HepG2 (cell line): Measurements from ENCODE around the gene NOL4L. TPM values are rescaled to one million over a fixed set of nuclear protein-coding genes. Genes with fewer than 3 reads are reported as not detected.

Source experiments
- ATRX ChIP-seq: sonication (generic); formaldehyde crosslinking; IDR thresholded peaks from 2 replicates; pipeline ENCODE4 v1.4.0; 2020; ENCODE audit warnings: missing genetic modification reagents, borderline replicate concordance
- BRCA1 ChIP-seq: sonication (generic); formaldehyde crosslinking; IDR thresholded peaks from 2 replicates; pipeline ENCODE4 v1.4.0; 2020; ENCODE audit warnings: missing genetic modification reagents
- FOSL1 ChIP-seq: sonication (generic); formaldehyde crosslinking; IDR thresholded peaks from 2 replicates; pipeline ENCODE4 v1.9.0; 2021; ENCODE audit warnings: missing genetic modification reagents, borderline replicate concordance
- HHEX ChIP-seq: IDR thresholded peaks from 2 replicates; pipeline ENCODE4 v1.6.1; 2016; ENCODE audit warnings: control low read depth
- HOXA3 ChIP-seq: sonication (generic); formaldehyde crosslinking; IDR thresholded peaks from 2 replicates; pipeline ENCODE4 v1.5.0; 2020; ENCODE audit warnings: missing genetic modification reagents
- KDM6A ChIP-seq: IDR thresholded peaks from 2 replicates; pipeline ENCODE4 v1.6.1; 2016; ENCODE audit warnings: low read depth
- MED8 ChIP-seq: sonication (generic); formaldehyde crosslinking; IDR thresholded peaks from 2 replicates; pipeline ENCODE4 v1.8.1; 2023; ENCODE audit warnings: mild to moderate bottlenecking, missing genetic modification reagents; ENCODE audit not compliant: insufficient replicate concordance
- MIER3 ChIP-seq: IDR thresholded peaks from 2 replicates; pipeline ENCODE4 v1.6.1; 2016; ENCODE audit warnings: missing compliant biosample characterization, borderline replicate concordance
- NR2F1 ChIP-seq, 2 experiments: fragments of 450-650 bp in 1 of 2; formaldehyde crosslinking in 1 of 2; IDR thresholded peaks; 2 replicates each; pipeline versions ENCODE4 v1.5.0 to v1.6.1; 2016 to 2020; ENCODE audit warnings: mild to moderate bottlenecking in 1 of 2, missing compliant biosample characterization in 1 of 2, missing genetic modification reagents in 1 of 2, moderate library complexity in 1 of 2
- PHF20 ChIP-seq: sonication (generic); formaldehyde crosslinking; IDR thresholded peaks from 2 replicates; pipeline ENCODE4 v1.5.0; 2020; ENCODE audit warnings: mild to moderate bottlenecking, missing genetic modification reagents
- TBX2 ChIP-seq: sonication (generic); formaldehyde crosslinking; IDR thresholded peaks from 2 replicates; pipeline ENCODE4 v1.5.0; 2020; ENCODE audit warnings: missing genetic modification reagents, mild to moderate bottlenecking, borderline replicate concordance
- ZBTB1 ChIP-seq: sonication (generic); formaldehyde crosslinking; IDR thresholded peaks from 2 replicates; pipeline ENCODE4 v1.4.0; 2020; ENCODE audit warnings: missing genetic modification reagents, borderline replicate concordance
- ZBTB38 ChIP-seq: sonication (generic); formaldehyde crosslinking; IDR thresholded peaks from 2 replicates; pipeline ENCODE4 v1.5.1; 2020; ENCODE audit warnings: mild to moderate bottlenecking, missing genetic modification reagents
- ZFP62 ChIP-seq: sonication (generic); formaldehyde crosslinking; IDR thresholded peaks from 2 replicates; pipeline ENCODE4 v1.4.0; 2020; ENCODE audit warnings: missing genetic modification reagents
- ZFY ChIP-seq: sonication (generic); formaldehyde crosslinking; IDR thresholded peaks from 2 replicates; pipeline ENCODE4 v1.4.0; 2020; ENCODE audit warnings: missing genetic modification reagents
- ZNF317 ChIP-seq: sonication (generic); formaldehyde crosslinking; IDR thresholded peaks from 2 replicates; pipeline ENCODE4 v1.5.0; 2020; ENCODE audit warnings: mild to moderate bottlenecking, missing genetic modification reagents
- ZNF567 ChIP-seq: sonication (generic); formaldehyde crosslinking; IDR thresholded peaks from 2 replicates; pipeline ENCODE4 v1.8.1; 2023; ENCODE audit warnings: mild to moderate bottlenecking, missing genetic modification reagents, borderline replicate concordance
- ZNF629 ChIP-seq: sonication (generic); formaldehyde crosslinking; conservative IDR thresholded peaks from 2 replicates; pipeline ENCODE4 v1.5.0; 2020; ENCODE audit warnings: missing genetic modification reagents
- ZNF816 ChIP-seq: sonication (generic); formaldehyde crosslinking; IDR thresholded peaks from 2 replicates; pipeline ENCODE4 v1.8.0; 2022; ENCODE audit warnings: missing genetic modification reagents, mild to moderate bottlenecking, borderline replicate concordance
- polyA plus RNA-seq, 8 experiments: library from polyadenylated mRNA; depleted of rRNA in 3 of 8; stranded (reverse) in 7 of 8; unstranded in 1 of 8; fragments of >200 nt; fragmentation: Illumina TruSeq in 4 of 8; extraction: Trizol in 4 of 8; gene quantifications; 2 replicates each; pipeline versions ENCODE4 v1.2.1 to v1.2.3, GENCODE V29; 2011 to 2016; ENCODE audit warnings: low read depth in 4 of 8, missing spikeins in 1 of 8, mixed read lengths in 1 of 8; ENCODE audit not compliant: insufficient read depth in 1 of 8
- total RNA-seq, 5 experiments: library from RNA; depleted of rRNA; stranded (reverse); fragments of >200 nt; fragmentation: Illumina TruSeq; extraction: Trizol; gene quantifications; 2 replicates each; pipeline ENCODE4 v1.2.3, GENCODE V29; 2016; ENCODE audit warnings: low read depth in 1 of 5
- TF ChIP-seq, protein P1 (sequence below): sonication (generic); formaldehyde crosslinking; IDR thresholded peaks from 2 replicates; pipeline ENCODE4 v1.4.0; 2020; ENCODE audit warnings: missing genetic modification reagents
- TF ChIP-seq, protein P2 (sequence below): sonication (generic); formaldehyde crosslinking; IDR thresholded peaks from 2 replicates; pipeline ENCODE4 v1.5.1; 2020; ENCODE audit warnings: missing genetic modification reagents, mild to moderate bottlenecking, borderline replicate concordance
- TF ChIP-seq, protein P3 (sequence below): sonication (generic); formaldehyde crosslinking; IDR thresholded peaks from 2 replicates; pipeline ENCODE4 v1.4.0; 2020; ENCODE audit warnings: missing genetic modification reagents
- TF ChIP-seq, protein P4 (sequence below): sonication (generic); formaldehyde crosslinking; conservative IDR thresholded peaks from 2 replicates; pipeline ENCODE4 v1.4.0; 2020; ENCODE audit warnings: missing genetic modification reagents
- TF ChIP-seq, protein P5 (sequence below): IDR thresholded peaks from 2 replicates; pipeline ENCODE4 v1.6.1; 2012; ENCODE audit warnings: inconsistent platforms

The NOL4L gene
- total and polyA plus RNA-seq, 2 of the 13 experiments (the other 11 are each of a cell fraction or from before 2014, with no cell fraction given) = 16.6 to 35.4 TPM

DNA sequence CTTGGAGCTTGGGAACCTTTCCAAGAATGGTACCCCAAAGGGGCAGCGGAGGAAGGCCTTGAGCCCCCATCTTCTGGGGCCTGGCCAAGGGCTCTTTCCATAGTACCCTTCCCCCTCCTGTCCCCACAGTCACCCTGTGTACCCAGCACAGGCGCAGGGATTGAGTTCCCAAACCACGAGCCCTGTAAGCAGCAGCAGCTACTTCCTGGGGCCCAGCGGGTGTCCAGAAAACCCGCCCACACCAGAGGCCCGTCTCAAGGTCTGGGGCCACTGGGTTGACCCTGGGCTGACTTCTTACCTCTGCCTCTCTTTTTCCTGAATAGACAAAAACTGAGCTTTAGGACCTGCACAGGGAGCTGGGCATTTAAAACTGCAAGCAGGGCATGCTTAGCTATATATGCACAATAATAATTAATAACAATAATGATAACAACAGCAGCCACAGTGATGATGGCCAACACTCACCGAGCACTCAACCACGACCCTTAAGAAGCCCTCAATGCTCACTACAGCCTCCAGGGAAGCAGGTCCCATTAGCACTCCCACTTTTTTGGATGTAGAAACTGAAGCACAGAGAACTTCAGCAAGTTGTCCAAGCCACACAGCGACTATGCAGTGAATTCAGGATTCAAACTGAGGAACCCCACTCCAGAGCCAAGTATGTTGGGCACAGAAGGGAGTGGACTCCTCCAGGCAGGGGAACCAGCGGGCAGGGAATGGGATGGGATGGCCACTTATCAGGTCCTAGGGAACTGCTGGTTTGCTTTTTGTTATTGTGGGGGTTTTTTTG, 14.5 kb downstream of the NOL4L start (continued):
- TF ChIP-seq, protein P1, sequence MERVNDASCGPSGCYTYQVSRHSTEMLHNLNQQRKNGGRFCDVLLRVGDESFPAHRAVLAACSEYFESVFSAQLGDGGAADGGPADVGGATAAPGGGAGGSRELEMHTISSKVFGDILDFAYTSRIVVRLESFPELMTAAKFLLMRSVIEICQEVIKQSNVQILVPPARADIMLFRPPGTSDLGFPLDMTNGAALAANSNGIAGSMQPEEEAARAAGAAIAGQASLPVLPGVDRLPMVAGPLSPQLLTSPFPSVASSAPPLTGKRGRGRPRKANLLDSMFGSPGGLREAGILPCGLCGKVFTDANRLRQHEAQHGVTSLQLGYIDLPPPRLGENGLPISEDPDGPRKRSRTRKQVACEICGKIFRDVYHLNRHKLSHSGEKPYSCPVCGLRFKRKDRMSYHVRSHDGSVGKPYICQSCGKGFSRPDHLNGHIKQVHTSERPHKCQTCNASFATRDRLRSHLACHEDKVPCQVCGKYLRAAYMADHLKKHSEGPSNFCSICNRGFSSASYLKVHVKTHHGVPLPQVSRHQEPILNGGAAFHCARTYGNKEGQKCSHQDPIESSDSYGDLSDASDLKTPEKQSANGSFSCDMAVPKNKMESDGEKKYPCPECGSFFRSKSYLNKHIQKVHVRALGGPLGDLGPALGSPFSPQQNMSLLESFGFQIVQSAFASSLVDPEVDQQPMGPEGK (CRISPR knock-in tag) = peak; percentile 59; the same call in 1 of the 2 replicates
- no peak for TF ChIP-seq MED8 (CRISPR knock-in tag)
- TF ChIP-seq ZNF629 (CRISPR knock-in tag) = no peak
- 0 out of 2 replicates have a peak, but pooled peaks have one; percentile 54 for TF ChIP-seq KDM6A (CRISPR knock-in tag)
- TF ChIP-seq HHEX (CRISPR knock-in tag) = no peak
- no peak; the same call in 1 of the 2 replicates for TF ChIP-seq PHF20
- TF ChIP-seq ZBTB1 (CRISPR knock-in tag) = no peak
- peak; percentile 28; the same call in 1 of the 2 replicates for TF ChIP-seq ZFY (CRISPR knock-in tag)
- TF ChIP-seq ZNF317 (CRISPR knock-in tag) = no peak
- TF ChIP-seq ZBTB38 = peak; percentile 45; the same call in 1 of the 2 replicates
- no peak for TF ChIP-seq ZFP62
- TF ChIP-seq, protein P2, sequence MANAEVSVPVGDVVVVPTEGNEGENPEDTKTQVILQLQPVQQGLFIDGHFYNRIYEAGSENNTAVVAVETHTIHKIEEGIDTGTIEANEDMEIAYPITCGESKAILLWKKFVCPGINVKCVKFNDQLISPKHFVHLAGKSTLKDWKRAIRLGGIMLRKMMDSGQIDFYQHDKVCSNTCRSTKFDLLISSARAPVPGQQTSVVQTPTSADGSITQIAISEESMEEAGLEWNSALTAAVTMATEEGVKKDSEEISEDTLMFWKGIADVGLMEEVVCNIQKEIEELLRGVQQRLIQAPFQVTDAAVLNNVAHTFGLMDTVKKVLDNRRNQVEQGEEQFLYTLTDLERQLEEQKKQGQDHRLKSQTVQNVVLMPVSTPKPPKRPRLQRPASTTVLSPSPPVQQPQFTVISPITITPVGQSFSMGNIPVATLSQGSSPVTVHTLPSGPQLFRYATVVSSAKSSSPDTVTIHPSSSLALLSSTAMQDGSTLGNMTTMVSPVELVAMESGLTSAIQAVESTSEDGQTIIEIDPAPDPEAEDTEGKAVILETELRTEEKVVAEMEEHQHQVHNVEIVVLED (CRISPR knock-in tag) = no peak
- TF ChIP-seq BRCA1 (CRISPR knock-in tag) = no peak
- TF ChIP-seq HOXA3 (CRISPR knock-in tag) = peak; percentile 24; the same call in 1 of the 2 replicates
- TF ChIP-seq, protein P3, sequence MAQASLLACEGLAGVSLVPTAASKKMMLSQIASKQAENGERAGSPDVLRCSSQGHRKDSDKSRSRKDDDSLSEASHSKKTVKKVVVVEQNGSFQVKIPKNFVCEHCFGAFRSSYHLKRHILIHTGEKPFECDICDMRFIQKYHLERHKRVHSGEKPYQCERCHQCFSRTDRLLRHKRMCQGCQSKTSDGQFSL (CRISPR knock-in tag) = no peak
- no peak for TF ChIP-seq ATRX
- TF ChIP-seq, protein P4, sequence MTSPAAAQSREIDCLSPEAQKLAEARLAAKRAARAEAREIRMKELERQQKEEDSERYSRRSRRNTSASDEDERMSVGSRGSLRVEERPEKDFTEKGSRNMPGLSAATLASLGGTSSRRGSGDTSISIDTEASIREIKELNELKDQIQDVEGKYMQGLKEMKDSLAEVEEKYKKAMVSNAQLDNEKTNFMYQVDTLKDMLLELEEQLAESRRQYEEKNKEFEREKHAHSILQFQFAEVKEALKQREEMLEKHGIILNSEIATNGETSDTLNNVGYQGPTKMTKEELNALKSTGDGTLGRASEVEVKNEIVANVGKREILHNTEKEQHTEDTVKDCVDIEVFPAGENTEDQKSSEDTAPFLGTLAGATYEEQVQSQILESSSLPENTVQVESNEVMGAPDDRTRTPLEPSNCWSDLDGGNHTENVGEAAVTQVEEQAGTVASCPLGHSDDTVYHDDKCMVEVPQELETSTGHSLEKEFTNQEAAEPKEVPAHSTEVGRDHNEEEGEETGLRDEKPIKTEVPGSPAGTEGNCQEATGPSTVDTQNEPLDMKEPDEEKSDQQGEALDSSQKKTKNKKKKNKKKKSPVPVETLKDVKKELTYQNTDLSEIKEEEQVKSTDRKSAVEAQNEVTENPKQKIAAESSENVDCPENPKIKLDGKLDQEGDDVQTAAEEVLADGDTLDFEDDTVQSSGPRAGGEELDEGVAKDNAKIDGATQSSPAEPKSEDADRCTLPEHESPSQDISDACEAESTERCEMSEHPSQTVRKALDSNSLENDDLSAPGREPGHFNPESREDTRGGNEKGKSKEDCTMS = no peak
- TF ChIP-seq TBX2 = peak; percentile 70; the same call in 1 of the 2 replicates
- no peak for TF ChIP-seq ZNF816 (CRISPR knock-in tag)
- TF ChIP-seq ZNF567 (CRISPR knock-in tag) = no peak
- TF ChIP-seq NR2F1 (CRISPR knock-in tag; IDR thresholded peaks at IDR 0.05) = peak in 1 of 2 experiments; percentile 35; a peak in 1 of 4 replicates
- TF ChIP-seq, protein P5, sequence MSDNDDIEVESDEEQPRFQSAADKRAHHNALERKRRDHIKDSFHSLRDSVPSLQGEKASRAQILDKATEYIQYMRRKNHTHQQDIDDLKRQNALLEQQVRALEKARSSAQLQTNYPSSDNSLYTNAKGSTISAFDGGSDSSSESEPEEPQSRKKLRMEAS = peak; percentile 35; the same call in 1 of the 2 replicates
- no peak for TF ChIP-seq FOSL1 (CRISPR knock-in tag)
- no peak for TF ChIP-seq MIER3 (CRISPR knock-in tag)
